CD4-positive, alpha-beta T cell treated with Interleukin-12 subunit alpha and Interleukin-12 subunit beta, for 1 hour (primary cell): ENCODE results near the gene AKAP1.

Experiments
- DNase-seq: peaks from one replicate; pipeline ENCODE4 v3.0.0-alpha.2; 2020

The AKAP1 gene

DNA sequence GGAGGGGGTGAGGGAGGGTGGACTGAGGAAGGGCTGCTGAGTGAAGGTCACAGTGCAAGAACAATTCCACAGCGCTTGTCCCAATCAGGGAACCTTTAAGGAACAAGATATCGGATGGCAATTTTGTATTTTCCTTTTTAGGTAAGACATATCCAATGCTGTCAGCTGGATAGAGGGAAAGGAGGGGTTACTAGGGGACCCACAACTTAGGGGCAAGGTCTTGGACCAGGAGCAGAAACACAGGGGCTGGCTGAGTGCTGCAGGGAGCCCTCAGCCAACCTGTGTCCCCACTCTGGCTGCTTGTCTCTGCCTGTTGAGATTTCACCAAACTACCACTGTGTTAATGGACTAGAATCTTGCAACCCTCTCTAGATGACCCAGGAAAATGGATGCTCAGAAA lies 47.6 kb downstream of the AKAP1 start:
- DNase-seq: no peak

DNA sequence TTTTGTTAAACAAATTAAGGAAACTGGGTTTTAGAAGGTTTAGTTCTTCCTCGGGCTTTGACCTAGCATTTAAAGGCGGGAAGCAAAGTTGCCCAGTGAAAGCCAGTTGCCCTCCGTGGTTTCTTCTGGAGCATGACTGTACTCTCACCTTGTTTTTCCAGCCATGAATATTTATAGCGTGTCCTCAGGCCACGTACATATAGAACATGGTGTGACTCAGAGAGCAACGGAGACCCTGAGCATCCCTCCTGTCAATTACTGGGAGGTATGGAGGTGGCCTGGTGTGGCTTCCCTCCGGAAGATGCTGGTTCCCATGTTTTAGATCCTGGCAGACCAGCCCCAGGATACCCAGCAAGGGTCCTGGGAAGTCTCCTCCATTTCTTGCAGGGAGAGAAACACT lies 48.4 kb downstream of the AKAP1 start:
- DNase-seq: no peak

DNA sequence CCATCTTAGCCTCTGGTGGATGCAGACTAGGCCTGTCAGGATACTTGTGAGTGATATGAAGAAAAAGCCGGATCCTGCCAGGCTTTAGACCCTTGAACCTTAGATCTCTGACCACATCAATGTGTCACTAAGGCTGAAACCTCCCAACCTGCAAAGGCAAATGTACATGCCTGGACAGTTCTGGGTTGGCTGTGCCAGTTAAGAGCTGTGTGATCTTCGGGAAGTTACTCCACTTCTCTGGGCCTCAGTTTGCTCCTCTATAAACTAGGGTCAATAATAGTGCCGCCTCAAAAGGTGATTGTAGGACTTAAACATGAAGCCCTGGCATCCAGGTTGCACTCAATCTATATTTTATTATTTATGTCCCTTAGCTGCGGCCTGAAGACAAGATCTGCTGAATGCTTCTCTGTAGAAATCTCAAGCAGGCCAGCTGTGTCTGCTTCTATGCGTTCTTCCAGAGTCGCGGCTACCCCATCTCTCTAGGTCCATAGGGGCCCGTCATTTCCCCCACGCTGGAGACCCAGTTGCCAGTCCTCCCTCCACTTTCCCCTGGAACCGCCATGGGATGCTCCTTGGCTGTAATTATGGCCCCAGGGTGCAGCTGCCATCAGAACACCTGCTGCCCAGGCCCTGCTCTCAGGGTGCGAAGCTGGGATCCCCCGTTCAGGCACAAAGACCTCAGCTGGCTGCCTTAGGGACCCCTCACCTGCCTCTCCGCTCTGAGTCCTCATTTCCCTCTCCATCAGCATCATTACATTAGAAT lies 50.2 kb downstream of the AKAP1 start:
- no peak for DNase-seq

DNA sequence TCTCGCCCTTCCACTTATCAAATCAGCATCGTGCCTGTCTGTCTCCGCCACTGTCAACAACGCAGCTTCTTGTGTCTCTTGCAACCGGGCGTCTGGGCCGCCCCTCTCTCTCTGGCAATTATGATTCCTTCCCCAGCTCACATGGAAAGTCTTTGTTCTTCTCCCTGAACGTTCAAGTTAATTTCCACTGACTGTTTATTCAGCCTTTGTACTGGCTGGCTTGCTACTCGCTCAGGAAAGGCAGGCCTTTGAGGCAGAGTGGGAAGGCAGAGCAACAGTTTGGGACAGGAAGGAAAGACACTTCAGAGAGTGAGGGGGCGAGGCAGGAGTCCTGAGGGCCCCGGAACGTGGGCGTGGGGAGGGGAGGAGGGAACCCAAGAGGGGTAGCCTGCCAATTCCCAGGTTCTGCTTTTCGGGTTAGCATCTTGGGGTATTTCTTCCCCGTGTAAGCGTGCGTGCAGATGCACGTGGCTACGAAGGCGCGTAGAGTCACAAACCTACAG lies 50.8 kb downstream of the AKAP1 start:
- DNase-seq: no peak

DNA sequence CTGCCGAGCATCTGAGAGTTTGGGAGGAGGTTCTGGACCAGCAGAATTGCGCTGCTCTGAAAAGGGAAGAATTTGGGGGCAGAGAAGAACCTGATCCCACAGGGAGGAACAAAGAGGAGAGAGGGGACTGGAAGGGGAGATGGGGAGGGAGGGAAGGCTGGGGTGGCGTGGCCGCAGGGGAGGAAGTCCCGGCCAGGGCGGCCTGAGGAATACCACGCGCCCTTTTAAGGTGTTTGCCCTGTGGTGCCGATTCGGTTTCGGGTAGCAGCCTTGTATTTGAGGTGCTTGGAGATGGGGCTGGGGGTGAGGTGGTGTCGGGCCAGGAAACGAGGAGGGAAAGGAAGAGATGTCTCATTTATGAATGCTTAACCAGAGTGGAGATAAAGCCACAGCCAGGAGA lies 51.3 kb downstream of the AKAP1 start:
- no peak for DNase-seq

DNA sequence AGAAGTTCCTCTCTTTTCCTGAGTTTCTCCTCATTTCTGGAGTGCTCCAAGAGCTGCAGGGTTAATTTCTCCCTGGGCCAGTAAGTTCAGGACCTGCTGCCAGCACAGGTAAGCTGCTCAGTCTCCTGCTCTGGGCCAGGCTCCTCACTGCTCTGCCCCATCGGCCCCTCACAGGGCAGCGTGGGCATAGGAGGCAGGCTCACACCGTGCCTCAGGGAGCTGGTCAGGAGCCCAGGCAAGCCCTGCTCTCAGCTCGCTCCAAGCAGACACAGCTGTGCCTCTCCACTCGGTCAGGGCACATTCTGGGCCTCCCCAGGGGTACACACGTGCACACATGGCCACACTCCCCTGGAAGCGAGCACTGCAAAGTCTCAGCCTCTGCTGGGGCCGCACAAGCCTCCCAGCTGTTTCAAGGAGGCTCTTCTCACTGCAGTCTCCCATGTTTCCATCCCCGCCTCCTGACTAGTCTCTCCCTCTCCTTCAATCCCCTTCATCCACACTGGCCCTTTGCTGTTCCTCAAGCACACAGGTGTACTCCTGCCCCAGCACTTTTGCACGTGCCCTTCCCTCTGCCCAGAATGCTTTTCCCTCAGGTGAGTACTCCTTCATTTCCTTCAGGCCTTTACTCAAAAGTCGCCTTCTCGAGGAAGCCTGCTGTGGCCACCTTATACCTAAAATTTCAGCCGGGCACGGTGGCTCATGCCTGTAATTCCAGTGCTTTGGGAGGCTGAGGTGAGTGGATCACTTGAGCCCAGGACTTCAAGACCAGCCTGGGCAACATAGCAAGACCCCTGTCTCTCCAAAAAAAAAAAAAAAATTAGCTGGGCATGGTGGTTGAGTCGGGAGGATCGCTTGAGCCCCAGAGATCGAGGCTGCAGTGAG lies 53.2 kb downstream of the AKAP1 start:
- no peak for DNase-seq

DNA sequence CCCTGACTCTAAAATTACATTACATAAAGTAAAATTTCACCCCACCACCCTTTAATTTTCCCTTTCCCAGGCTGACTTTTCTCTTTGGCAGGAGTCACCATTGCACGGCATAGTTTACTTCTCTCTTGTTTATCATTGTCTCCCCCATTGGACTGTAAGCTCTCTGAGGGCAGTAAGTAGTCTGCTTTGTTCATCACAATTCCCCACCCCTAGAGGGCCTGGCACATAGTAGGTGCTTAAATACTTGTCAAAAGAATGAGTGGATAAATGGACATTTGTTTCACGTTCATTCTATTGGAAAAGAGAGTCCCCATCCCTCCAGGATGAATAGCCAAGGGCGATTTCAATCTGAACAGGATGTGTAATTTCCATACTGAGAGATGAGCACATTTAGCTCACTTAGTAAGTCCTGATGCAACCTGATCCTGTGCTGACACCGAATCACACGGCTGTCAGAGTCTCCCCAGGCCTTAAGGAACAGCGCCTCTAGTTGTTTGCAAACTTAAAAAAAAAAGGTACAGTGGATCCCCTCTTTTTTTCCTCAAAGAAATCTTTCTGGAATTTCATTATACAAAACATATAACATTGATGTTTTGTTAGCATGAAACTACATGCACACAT lies 54.0 kb downstream of the AKAP1 start:
- no peak for DNase-seq

DNA sequence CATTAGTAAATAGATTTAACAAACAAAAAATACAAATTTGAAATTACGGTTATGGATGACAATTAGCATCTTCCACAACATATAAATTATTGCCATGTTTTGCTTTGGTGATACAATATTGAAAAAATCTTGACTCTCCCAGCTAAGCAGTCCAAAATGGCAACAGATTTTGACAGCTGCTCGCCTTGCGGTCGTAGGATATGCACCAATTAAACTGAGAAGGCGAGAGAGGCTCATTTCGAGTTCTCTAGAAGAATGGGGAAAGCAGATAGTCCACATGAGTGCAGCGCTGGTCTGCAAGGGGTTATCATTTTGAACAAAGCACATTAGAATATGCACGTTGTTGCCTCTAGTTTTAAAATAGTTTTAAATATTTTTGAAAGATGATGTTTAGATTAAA lies 55.3 kb downstream of the AKAP1 start:
- DNase-seq: no peak

DNA sequence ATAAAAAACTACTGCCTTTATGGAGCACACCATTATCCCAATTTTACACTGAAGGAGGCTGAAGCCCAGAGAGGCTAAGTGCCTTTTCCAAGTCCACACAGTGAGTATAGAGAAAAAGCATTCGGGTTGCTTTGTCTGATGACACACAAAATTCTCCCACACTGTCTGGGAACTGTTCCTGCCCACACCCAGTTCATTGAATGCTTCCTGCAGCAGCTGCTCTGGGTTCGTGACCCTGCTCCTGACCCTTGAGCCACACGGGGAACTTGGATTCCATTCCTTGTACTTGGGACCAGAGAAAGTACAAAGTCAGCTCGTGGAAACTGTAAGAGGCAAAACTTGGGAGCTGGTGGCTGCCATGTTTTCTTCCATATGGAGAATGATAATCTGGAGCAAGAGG lies 57.9 kb downstream of the AKAP1 start:
- no peak for DNase-seq

DNA sequence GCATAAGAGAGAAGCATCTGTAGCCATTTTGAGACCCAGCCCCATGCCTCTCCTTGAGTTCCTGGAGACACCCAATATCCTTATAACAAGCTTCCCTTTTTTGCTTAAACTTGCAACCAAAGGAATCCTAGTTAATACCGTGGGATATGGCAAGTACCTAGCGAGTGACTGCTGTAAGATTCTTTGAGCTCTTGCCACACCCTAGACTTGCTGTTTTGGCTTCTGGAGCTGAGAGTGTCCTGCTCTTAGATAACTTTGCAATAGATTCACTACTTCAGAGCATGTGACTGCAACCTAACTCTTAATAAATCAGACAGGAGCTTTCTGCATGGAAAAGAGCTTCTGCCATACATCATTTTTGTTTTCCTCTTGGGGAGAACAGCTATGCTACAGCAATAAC lies 58.3 kb downstream of the AKAP1 start:
- no peak for DNase-seq

DNA sequence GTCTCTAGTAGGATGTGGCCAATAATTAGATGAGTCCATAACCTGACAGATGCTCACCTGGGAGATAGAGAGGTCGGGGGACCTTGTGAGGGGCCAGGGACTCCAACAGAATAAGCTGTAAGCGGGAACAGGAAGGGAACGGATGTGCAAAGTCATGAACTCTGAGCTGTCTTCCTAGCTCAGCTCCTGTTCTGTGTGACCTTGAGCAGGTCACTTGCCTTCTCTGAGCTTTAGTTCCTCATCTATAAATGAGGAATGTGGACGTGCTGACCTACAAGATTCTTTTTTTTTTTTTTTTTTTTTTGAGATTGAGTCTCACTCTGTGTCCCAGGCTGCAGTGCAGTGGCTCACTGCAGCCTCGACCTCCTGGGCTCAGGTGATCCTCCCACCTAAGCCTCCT lies 58.9 kb downstream of the AKAP1 start:
- no peak for DNase-seq

DNA sequence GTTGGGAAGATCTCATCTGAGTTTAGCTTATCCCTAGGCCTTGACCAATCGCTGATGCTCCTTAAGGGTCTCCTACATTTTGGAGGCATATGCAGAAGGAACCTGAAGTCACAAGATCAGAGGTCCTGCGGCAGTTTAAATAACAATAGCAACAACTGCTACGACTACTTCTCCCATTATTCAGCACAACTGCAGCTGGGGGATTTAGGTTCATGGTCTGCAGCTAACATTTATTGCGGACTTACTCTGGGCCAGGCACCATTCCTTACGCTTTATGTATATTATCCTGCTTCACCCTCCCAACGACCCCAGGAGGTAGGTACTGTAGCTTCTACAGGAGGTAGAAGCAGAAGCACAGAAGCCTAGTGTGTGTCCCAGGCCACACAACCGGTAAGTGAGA lies 59.5 kb downstream of the AKAP1 start:
- no peak for DNase-seq

DNA sequence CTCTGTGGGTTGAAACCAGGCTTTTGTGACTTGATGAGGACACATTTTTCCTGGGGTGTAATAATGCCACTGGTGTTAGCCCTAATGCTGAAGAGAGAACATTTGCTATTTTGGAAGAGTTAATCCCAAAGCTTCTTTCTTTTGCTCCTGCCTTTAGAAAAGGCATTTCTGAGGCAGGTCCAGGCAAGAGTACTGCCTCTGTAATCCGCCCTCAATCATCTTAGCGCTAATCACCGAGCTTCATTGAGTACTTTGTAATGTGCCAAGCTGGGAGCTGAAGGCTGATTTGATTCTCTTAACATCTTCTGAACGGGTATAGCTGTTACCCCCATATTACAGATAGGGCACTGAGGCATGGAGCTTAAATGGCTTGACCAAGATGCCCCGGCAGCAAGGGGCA lies 60.3 kb downstream of the AKAP1 start:
- DNase-seq: no peak

DNA sequence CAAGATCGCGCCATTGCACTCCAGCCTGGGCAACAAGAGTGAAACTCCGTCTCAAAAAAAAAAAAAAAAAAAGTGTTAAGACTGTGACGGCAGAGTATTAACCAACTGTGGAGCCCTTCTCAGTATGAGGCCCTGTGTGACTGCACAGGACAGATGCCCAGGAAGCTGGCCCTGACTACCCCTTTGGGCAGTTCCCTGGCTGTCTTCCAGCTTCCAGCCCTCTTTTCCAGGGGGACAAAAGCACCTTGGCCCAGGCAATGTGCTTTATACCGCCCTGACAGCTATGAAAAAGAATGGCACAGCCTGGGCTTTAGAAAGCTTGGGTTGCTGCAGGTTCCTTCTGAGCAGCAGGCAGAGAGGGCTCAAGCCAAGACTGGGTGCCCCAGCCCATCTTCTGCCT lies 61.2 kb downstream of the AKAP1 start:
- DNase-seq: no peak

DNA sequence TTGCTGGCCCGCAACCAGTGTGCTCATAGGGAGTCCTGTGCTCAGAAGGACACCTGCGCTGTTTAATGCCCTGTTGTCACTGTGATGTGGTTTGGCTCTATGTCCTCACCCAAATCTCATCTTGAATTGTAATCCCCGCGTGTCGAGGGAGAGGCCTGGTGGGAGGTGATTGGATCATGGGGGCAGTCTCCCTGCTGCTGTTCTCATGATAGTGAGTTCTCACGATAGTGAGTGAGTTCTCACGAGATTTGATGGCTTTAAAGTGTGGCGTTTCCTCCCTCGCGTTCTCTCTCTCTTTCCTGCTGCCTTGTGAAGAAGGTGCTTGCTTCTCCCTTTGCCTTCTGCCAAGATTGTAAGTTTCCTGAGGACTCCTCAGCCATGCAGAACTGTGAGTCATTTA lies 66.8 kb downstream of the AKAP1 start:
- no peak for DNase-seq

DNA sequence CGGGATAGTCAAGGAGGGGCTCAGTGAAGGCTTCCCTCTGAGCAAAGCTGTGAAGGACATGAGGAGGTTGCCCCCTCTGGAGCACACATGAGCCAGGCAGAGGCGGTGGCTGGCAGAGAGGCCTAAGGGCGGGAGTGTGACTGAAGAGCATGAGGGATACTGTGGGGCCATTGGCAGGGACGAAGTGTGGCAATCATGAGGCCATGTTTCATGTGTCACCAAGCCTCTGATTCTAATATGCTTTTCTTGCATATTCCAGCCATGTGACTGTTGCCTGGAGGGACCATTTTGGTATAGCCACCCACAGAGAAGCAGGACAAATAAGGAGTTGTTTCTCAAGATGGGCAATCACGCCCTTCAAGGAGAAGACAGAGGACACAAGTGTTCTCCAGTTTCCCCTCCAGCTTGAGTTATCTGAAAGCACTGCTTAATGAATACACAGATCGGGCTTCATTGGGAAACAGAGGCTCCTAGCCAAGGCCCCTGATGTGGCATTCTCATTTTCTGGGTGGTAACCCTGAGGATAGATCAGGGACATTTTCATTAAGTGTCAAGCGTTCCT lies 68.0 kb downstream of the AKAP1 start:
- DNase-seq: no peak

DNA sequence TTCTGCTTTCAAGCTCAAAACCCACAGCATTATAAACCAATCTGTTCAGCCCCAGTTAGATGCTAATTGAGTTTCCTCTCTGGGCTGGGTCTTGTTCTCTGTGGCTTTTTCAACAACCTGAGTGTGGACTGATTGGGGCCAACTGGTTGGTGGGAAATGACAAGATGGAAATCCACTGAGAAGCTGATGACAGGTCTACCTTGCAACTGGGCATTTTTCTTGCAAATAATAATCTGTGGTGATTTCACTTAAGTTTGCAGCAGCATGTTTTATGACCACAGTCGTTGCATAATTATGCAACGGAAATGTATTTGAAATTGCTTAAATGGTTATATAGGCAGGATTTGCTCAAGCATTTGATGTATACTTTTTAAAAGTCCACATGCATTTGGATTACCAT lies 69.9 kb downstream of the AKAP1 start:
- DNase-seq: no peak

DNA sequence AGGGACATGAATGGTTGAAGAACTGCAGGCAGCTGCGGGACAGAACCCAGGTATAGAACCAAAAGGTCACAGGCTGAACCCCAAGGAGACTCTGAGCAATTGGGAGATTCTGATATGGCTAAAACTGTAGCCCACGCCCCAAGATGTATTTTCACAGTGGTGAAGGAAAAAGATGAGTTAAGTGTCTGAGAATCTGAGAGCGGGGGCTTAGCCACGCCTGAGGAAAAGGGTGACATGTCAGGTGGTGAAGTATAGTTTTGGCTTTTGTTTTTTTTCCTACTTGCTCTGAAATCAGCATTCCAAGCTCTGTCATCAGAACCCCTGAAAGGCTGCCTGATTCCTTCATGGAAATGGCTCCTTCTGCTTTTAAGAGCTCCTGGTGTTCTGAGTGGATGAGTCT lies 73.3 kb downstream of the AKAP1 start:
- no peak for DNase-seq

DNA sequence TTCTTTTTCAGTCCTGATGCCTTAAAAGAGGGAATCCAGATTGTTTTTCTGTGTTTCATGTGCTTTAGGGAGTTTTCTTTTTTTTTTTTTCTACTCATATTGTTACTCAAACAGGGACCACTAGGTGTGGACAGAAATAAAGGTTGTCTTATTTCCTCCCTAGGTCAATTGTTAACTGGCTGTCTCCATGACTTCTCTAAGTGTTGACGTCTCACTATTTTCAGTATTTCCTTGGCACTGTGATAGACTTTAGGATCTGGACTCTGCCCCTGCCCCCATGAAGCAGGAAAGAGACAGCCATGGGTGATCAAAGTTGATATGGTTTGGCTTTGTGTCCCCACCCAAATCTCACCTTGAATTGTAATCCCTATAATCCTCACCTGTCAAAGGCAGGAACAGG lies 73.7 kb downstream of the AKAP1 start:
- no peak for DNase-seq

DNA sequence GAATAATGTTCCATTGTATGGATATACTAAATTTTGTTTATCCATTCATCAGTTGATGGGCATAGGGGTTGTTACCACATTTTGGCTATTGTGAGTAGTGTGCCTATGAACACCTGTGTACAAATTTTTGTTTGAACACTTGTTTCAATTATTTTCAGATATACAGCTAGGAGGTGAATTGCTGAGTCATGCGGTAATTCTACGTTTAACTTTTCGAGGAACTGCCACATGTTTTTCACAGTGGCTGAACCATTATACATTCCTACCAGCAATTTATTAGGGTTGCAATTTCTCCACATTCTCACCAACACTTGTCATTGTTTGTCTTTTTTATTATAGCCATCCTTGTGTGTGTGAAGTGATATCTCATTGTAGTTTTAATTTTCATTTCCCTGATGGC lies 75.6 kb downstream of the AKAP1 start:
- no peak for DNase-seq

DNA sequence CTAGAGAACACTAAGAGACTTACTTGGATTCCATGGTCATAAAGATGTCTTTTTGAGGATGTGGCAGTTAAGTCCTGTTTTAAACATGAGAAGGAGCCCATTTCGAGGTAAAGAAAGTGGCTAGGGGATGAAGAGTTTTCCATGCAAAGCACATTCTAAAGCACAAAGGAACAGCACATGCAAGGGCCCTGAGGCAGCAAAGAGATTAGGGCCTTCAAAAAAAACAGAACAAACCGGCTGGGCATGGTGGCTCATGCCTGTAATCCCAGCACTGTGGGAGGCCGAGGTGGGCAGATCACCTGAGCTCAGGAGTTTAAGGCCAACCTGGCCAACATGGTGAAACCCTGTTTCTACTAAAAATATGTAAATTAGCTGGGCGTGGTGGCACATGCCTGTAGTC lies 79.8 kb downstream of the AKAP1 start:
- no peak for DNase-seq

DNA sequence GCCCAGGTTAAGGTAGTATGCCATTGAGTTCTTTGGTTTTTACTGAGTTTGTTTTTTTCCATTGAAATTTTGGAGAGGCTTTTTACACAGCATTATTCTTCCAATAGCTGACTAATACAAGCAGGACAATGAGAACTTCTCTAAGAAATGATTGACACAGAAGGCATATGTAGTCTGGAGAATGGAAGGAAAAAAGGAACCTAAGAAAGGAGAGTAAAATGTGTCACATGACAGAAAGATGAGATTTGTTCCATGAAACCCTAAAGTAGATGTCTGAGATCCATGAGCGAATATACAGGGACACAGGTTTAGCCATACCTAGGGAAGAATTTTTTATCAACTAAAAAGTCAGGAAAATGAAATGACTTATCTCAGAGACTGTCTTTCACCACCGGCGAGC lies 80.7 kb downstream of the AKAP1 start:
- DNase-seq: no peak

DNA sequence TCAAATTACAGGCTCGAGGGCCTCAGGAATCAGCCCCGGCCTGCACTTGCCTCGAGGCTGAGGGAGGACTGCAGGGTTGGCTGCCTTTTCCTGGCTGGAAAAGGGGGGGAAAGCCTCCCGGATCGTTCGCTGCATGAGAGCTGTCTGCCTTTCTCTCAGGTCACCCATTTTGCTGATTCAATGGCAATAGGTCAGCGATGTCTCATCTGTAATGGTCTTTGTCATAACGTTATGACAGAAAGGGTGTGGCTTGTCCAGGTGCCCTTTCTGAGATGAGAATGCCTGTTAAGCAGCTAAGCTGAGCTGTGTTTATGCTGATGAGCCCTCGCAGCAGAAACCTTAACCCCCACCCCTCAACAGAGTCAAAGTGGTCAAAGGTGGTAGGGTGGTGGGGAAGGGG lies 81.8 kb downstream of the AKAP1 start:
- DNase-seq: no peak

DNA sequence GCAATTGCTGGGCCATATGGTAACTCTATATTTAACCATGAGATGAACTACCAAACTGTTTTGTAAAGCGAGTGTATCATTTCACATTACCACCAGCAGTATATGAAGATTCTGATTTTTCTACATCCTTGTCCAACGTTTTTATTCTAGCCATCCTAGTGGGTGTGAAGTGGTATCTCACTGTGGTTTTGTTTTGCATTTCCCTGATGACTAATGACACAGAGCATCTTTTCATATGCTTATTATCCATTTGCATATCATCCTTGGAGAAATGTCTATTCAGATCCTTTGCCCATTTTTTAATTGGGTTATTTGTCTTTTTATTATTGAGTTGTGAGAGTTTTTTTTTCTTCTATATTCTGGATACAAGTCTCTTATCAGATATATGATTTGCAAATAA lies 83.6 kb downstream of the AKAP1 start:
- no peak for DNase-seq
